Astrocyte (in vitro differentiated cells and primary cell): ENCODE data around the gene PAPSS1. TPM values are rescaled to one million over a fixed set of nuclear protein-coding genes. Genes with fewer than 3 reads are reported as not detected.

Experiments
- DNase-seq: peaks from one replicate; pipeline ENCODE4 v3.0.0-alpha.2; 2010; ENCODE audit warnings: low read depth
- FAIRE-seq: peaks from 2 replicates; lab custom pipeline; 2011; peaks lifted over from hg19 to GRCh38; lab: Jason Lieb, UNC
- H2AFZ ChIP-seq: 2 replicates; pipeline ENCODE4 v1.6.0; 2012; ENCODE audit warnings: low read depth, low read length, inconsistent platforms
- H3K27ac ChIP-seq: 2 replicates; pipeline ENCODE4 v1.5.1; 2011; ENCODE audit warnings: low read depth, low read length, inconsistent platforms
- H3K27me3 ChIP-seq: 2 replicates; pipeline ENCODE4 v1.6.0; 2011; ENCODE audit warnings: low read length, inconsistent platforms; ENCODE audit not compliant: insufficient read depth
- H3K36me3 ChIP-seq: 2 replicates; pipeline ENCODE4 v1.5.1; 2011; ENCODE audit warnings: low read length, inconsistent platforms; ENCODE audit not compliant: insufficient read depth
- H3K4me1 ChIP-seq: 2 replicates; pipeline ENCODE4 v1.5.1; 2011; ENCODE audit warnings: low read length, inconsistent platforms; ENCODE audit not compliant: insufficient read depth
- H3K4me2 ChIP-seq: 2 replicates; pipeline ENCODE4 v1.6.0; 2012; ENCODE audit warnings: low read length, inconsistent platforms
- H3K4me3 ChIP-seq: 2 replicates; pipeline ENCODE4 v1.5.1; 2011; ENCODE audit warnings: low read depth, mild to moderate bottlenecking, low read length, inconsistent platforms; ENCODE audit not compliant: insufficient read depth
- H3K79me2 ChIP-seq: 2 replicates; pipeline ENCODE4 v1.6.0; 2012; ENCODE audit warnings: mild to moderate bottlenecking, low read length, inconsistent platforms; ENCODE audit not compliant: insufficient read depth
- H3K9ac ChIP-seq: 2 replicates; pipeline ENCODE4 v1.6.0; 2012; ENCODE audit warnings: mild to moderate bottlenecking, low read length, inconsistent platforms
- H3K9me3 ChIP-seq: 2 replicates; pipeline ENCODE4 v1.5.1; 2012; ENCODE audit warnings: low read depth, mild to moderate bottlenecking, low read length, inconsistent platforms; ENCODE audit not compliant: insufficient read depth
- H4K20me1 ChIP-seq: 2 replicates; pipeline ENCODE4 v1.6.0; 2012; ENCODE audit warnings: low read length, inconsistent platforms; ENCODE audit not compliant: insufficient read depth
- H3K27ac Mint-ChIP-seq: one replicate; pipeline ENCODE4 v1.8.0; 2021; ENCODE audit warnings: mild to moderate bottlenecking, mixed read lengths; ENCODE audit not compliant: unreplicated experiment
- H3K27me3 Mint-ChIP-seq: one replicate; pipeline ENCODE4 v1.8.0; 2021; ENCODE audit warnings: low read depth, mixed read lengths; ENCODE audit not compliant: unreplicated experiment
- H3K36me3 Mint-ChIP-seq: one replicate; pipeline ENCODE4 v1.8.0; 2021; ENCODE audit warnings: low read depth, mixed read lengths; ENCODE audit not compliant: unreplicated experiment
- H3K4me1 Mint-ChIP-seq: one replicate; pipeline ENCODE4 v1.8.0; 2021; ENCODE audit warnings: low read depth, mixed read lengths; ENCODE audit not compliant: unreplicated experiment
- H3K4me3 Mint-ChIP-seq: one replicate; pipeline ENCODE4 v1.8.0; 2021; ENCODE audit warnings: mild to moderate bottlenecking, moderate library complexity, mixed read lengths; ENCODE audit not compliant: unreplicated experiment
- H3K9me3 Mint-ChIP-seq: one replicate; pipeline ENCODE4 v1.8.0; 2021; ENCODE audit warnings: mild to moderate bottlenecking, mixed read lengths; ENCODE audit not compliant: unreplicated experiment
- CTCF ChIP-seq: IDR thresholded peaks from 2 replicates; pipeline ENCODE4 v1.5.1; 2011; ENCODE audit warnings: low read depth, mild to moderate bottlenecking, inconsistent platforms, low read length, moderate library complexity; ENCODE audit not compliant: insufficient read depth
- EZH2 ChIP-seq: IDR thresholded peaks from 2 replicates; pipeline ENCODE4 v1.6.1; 2012; ENCODE audit warnings: mild to moderate bottlenecking, low read length, inconsistent platforms; ENCODE audit not compliant: insufficient read depth
- total RNA-seq: library from RNA; stranded (reverse); gene quantifications from 2 replicates; pipeline ENCODE4 v1.2.1, GENCODE V29; 2021

PAPSS1 gene
- total RNA-seq, 1 donor from 2014 or later, result 102 TPM

GRCh38 chr4:107751670-107752069, 31.6 kb upstream of the PAPSS1 start:
- no peaks in the 10 kb centered on the region for H4K20me1 ChIP-seq
- H3K27me3 ChIP-seq, result peaks cover 25% of the 10 kb centered on the region
- no peak for TF ChIP-seq EZH2
- TF ChIP-seq CTCF, result no peak
- DNase-seq (no peak), FAIRE-seq (no peak)
- H3K4me3 ChIP-seq, result no peak overlapping the region
- no peaks in the 10 kb centered on the region for H3K9me3 Mint-ChIP-seq
- peaks cover 13% of the 10 kb centered on the region for H3K4me1 Mint-ChIP-seq
- H2AFZ ChIP-seq, result no peak overlapping the region
- H3K4me3 Mint-ChIP-seq, result no peak overlapping the region
- H3K27ac Mint-ChIP-seq, result no peak overlapping the region
- H3K27ac ChIP-seq, result no peak overlapping the region
- no peaks in the 10 kb centered on the region for H3K36me3 ChIP-seq
- no peaks in the 10 kb centered on the region for H3K27me3 Mint-ChIP-seq
- no peaks in the 10 kb centered on the region for H3K79me2 ChIP-seq
- no peaks in the 10 kb centered on the region for H3K36me3 Mint-ChIP-seq
- no peak overlapping the region for H3K9ac ChIP-seq
- no peak overlapping the region for H3K4me2 ChIP-seq
- no peaks in the 10 kb centered on the region for H3K4me1 ChIP-seq
- no peaks in the 10 kb centered on the region for H3K9me3 ChIP-seq

GRCh38 chr4:107747748-107748486, 27.9 kb upstream of the PAPSS1 start:
- Mint-ChIP-seq H3K27ac (no peak overlapping the region), H3K4me3 (no peak overlapping the region), H3K9me3 (no peaks in the 10 kb centered on the region), H3K27me3 (no peaks in the 10 kb centered on the region), H3K36me3 (no peaks in the 10 kb centered on the region), H3K4me1 (peaks cover 5% of the 10 kb centered on the region)
- Histone ChIP-seq H3K9me3 (no peaks in the 10 kb centered on the region), H3K4me2 (no peak overlapping the region), H3K4me1 (no peaks in the 10 kb centered on the region), H3K79me2 (no peaks in the 10 kb centered on the region), H4K20me1 (no peaks in the 10 kb centered on the region), H3K27me3 (peaks cover 14% of the 10 kb centered on the region), H3K27ac (no peak overlapping the region), H2AFZ (no peak overlapping the region), H3K9ac (no peak overlapping the region), H3K36me3 (no peaks in the 10 kb centered on the region), H3K4me3 (no peak overlapping the region)
- DNase-seq (no peak), FAIRE-seq (no peak)
- no peak for TF ChIP-seq EZH2
- TF ChIP-seq CTCF, result no peak

GRCh38 chr4:107746161-107746560, 26.1 kb upstream of the PAPSS1 start:
- FAIRE-seq (no peak), DNase-seq (no peak)
- no peak overlapping the region for H3K27ac ChIP-seq
- H3K9me3 ChIP-seq, result no peaks in the 10 kb centered on the region
- Mint-ChIP-seq H3K36me3 (no peaks in the 10 kb centered on the region), H3K4me1 (peaks cover 3% of the 10 kb centered on the region), H3K9me3 (no peaks in the 10 kb centered on the region), H3K4me3 (no peak overlapping the region), H3K27me3 (no peaks in the 10 kb centered on the region), H3K27ac (no peak overlapping the region)
- no peak overlapping the region for H3K9ac ChIP-seq
- H3K79me2 ChIP-seq, result no peaks in the 10 kb centered on the region
- no peak overlapping the region for H2AFZ ChIP-seq
- H3K4me1 ChIP-seq, result no peaks in the 10 kb centered on the region
- TF ChIP-seq EZH2, result no peak
- no peak for TF ChIP-seq CTCF
- no peaks in the 10 kb centered on the region for H3K36me3 ChIP-seq
- H4K20me1 ChIP-seq, result no peaks in the 10 kb centered on the region
- no peak overlapping the region for H3K4me3 ChIP-seq
- H3K4me2 ChIP-seq, result no peak overlapping the region
- peaks cover 14% of the 10 kb centered on the region for H3K27me3 ChIP-seq
